ENCODE results near the gene ZNF226.
"Not testable (repeated sequence)": the region's sequence is repeated elsewhere in the genome, so short reads cannot be mapped to it uniquely, and the experiment has no call there.

Gene ZNF226

DNA sequence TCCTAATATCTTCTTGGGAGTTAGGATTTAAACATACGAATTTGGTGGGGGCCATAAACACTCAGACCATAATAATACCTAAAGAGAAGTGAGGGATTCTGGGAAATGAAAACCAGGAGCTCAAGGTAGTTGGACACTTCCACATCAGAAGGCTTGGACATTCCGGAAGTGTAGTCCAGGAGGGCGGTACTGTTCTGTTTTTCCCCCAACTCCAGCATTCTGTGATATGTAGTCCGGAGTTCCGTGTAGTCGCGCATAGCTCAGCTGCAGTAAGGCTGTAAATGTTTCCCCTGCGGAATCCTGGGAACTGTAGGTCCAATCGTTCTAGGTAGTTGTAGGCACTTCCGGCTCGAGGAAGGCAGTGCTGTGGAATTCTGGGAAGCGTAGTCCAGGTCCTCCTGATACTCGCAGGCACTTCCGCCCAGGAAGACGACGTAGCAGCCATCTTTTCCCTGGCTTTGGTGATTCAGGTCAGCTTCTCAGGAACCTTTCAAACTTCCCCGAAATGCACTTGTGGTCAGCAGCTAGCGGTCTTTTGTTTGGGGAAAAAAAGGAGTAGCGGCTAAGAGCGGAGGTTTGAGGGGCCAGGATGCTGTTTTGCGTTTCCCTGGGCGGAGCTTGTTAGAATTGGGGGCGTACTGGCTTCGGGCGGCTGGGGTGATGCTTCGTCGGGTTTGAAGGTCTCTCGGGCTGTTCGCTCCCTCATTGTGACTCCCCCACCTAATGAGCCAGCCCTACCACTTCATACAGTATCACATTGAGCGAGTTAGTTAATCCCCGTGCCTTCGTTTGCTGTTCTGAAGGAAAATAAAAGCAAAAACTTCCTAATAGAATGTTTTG, at the start of gene ZNF226:
Gene ZNF226, plus strand, starts transcription at position 428 of the 840 bp plus-strand sequence. CDS start 4,981 bp downstream, outside the sequence.
- in situ Hi-C loops (cut with HindIII; ENCODE audit: low sequenced_read_pairs), result no loop called here

DNA sequence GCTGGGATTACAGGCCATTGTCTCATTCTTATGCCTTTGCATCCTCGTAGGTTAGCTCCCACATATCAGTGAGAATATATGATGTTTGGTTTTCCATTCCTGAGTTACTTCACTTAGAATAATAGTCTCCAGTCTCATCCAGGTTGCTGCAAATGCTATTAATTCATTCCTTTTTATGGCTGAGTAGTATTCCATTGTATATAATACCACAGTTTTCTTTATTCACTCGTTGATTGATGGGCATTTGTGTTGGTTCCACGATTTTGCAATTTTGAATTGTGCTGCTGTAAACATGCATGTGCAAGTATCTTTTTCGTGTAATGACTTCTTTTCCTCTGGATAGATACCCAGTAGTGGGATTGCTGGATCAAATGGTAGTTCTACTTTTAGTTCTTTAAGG, 43.7 kb upstream of the ZNF226 start:
- in situ Hi-C loops (cut with HindIII; ENCODE audit: low sequenced_read_pairs), result not testable (repeated sequence)

DNA sequence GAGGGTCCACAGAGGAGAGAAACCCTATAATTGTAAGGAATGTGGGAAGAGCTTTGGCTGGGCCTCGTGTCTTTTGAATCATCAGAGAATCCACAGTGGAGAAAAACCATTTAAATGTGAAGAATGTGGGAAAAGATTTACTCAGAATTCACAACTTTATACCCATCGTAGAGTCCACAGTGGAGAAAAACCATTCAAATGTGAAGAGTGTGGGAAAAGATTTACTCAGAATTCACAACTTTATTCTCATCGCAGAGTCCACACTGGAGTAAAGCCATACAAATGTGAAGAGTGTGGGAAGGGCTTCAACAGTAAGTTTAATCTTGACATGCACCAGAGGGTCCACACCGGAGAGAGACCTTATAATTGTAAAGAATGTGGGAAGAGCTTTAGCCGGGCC, 32.9 kb upstream of the ZNF226 start:
- in situ Hi-C loops (cut with HindIII; ENCODE audit: low sequenced_read_pairs), result no loop called here

DNA sequence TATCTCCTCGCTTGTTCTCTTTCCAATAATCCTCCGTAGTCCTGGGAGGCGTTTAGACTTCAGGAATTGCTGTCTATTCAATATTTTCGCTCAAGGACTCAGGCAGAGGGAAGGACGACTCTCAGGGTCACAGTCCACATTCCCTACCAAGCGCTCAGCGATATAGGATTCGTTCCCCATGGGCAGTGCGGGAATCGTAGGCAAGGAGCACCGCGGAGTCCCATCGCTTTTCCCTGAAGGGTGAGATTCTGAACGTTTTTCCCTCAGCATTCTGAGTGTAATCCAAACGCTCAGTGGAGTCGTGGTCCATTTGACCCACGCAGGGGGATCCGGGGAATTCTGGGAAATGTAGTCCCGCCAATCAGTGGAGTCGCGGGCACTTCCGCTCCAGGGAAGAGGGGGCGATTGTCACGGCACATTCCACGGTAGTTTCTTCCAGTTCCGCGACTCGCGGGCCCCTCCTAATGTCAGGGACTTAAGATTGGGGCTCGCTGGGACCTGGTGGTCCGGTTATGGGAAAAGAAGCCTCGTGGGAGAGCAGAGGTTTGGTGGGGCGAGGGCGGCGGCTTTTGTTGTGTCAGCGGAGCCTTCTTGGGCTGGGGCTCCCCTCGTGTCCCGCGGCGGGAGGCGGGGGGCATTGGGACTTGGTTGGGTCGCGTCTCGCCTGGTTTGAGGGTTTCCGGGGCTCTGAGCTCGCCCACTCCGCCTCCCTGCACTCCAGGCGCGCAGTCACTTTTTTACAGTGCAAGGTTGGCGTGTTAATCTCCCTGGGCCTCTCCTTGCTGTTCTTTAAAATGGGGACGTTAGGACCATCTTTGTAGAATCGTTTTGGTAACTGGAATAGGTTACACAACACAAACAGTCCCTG, 23.5 kb upstream of the ZNF226 start, which contains the start of gene ZNF234:
Gene ZNF234, plus strand, starts transcription at position 364 of the 868 bp plus-strand sequence. CDS start 3,079 bp downstream, outside the sequence.
- in situ Hi-C loops (cut with HindIII; ENCODE audit: low sequenced_read_pairs), result no loop called here

DNA sequence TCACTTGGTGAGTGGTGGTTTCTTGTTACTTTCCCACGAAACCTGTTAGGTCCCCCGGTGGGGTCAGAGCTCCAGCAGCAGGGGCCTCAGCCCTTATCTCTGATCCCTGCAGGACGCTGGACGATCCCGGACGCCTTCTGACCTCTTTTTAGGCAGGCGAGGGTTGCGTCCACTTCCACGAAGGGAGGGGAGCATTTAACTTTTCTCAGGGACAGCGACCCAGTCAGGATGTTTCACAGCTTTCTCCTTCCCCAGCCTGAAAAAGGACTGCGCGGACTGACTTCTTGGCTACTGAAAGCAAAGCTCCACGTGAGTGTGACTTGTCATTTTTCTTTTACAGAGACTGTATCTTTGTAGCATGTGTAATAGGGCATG, 22.9 kb upstream of the ZNF226 start:
- in situ Hi-C loops (cut with HindIII; ENCODE audit: low sequenced_read_pairs), result no loop called here

DNA sequence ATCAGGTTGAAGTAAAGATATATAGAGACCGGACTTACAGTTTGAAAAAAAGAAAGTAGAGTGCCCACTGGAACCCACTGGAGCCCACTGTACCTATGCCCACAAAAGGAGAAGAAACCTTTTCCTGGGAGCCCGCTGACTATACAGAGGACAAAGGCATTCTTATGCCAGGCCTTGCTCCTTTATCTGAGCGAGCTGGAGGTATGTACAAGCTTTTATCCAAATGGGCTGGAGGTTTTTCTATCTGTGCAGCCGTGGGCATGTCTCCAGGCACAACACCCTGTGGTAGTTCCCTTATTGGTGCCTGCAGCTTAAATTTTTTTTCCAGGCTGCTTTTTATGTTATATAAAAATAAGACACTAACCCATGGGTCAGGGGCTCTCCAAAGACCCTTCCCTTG, 15.1 kb upstream of the ZNF226 start:
- in situ Hi-C loops (cut with HindIII; ENCODE audit: low sequenced_read_pairs), result no loop called here

DNA sequence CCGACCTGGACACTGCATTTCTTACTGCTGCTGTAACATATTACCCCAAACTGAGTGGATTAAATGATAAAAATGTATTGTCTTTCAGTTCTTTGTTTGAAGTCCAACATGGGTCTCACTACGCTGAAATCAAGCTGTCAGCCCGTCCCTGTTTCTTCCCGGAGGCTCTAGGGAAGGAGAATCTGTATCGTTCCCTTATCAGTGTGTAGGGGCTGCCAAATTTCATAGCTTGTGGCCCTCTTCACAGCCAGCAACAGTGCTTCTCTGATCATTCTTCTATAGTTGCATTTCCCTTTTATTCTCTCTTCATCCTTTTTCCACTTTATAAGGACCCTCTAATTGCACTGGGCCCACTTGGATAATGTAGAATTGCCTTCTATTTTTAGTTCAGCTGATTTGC, 13.4 kb upstream of the ZNF226 start:
- in situ Hi-C loops (cut with HindIII; ENCODE audit: low sequenced_read_pairs), result no loop called here

DNA sequence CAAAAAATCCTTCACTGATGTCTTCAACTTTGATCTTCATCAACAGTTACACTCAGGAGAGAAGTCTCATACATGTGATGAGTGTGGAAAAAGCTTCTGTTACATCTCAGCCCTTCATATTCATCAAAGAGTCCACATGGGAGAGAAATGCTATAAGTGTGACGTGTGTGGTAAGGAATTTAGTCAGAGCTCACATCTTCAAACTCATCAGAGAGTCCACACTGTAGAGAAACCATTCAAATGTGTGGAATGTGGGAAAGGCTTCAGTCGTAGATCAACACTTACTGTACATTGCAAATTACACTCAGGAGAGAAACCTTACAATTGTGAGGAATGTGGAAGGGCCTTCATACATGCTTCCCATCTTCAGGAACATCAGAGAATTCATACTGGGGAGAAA, 8.4 kb upstream of the ZNF226 start:
- in situ Hi-C loops (cut with HindIII; ENCODE audit: low sequenced_read_pairs), result no loop called here

DNA sequence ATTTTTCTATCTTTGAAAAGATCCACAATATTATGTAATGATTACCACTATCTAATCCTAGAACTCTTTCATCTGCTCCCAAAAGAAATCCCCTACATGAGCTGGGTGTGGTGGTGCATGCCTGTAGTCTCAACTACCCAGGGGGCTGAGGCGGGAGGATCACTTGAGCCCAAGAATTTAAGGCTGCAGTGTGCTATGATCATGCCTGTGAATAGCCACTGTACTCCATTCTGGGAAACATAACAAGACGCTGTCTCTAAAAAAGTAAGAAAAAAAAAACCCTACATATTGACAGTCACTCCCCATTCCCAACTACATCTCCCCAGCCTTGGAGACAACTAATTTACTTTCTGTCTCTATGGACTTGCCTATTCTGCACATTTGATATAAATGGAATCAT, 1.1 kb upstream of the ZNF226 start:
- in situ Hi-C loops (cut with HindIII; ENCODE audit: low sequenced_read_pairs), result no loop called here

DNA sequence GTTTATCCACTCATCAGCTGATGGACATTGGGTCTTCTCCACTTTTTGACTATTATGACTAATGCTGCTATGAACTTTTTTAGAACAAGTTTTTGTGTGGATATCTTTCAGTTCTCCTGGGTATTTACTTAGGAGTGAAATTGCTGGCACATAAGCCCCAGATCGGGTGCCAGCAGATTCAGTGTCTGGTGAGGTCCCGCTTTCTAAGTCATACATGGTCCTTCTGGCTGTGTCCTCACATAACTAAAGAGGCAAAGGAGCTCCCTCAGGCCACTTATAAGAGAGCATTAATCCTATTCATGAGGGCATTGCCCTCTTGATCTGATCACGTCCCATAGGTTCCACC, 600 bp upstream of the ZNF226 start:
- in situ Hi-C loops (cut with HindIII; ENCODE audit: low sequenced_read_pairs), result no loop called here

DNA sequence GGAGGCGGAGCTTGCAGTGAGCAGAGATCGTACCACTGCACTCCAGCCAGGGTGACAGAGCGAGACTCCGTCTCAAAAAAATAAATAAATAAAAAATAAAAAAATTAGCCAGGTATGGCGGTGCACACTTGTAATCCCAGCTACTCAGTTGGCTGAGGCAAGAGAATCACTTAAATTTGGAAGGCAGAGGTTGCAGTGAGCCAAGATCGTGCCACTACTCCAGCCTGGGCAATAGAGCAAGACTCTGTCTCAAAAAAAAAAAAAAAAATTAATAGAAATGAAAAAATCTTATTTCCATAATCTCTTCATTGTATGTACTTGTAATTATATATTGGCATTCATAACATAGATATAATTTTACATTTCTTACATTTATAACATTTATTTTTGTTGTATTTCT, 5.8 kb downstream of the ZNF226 start:
- in situ Hi-C loops (cut with HindIII; ENCODE audit: low sequenced_read_pairs), result not testable (repeated sequence)

DNA sequence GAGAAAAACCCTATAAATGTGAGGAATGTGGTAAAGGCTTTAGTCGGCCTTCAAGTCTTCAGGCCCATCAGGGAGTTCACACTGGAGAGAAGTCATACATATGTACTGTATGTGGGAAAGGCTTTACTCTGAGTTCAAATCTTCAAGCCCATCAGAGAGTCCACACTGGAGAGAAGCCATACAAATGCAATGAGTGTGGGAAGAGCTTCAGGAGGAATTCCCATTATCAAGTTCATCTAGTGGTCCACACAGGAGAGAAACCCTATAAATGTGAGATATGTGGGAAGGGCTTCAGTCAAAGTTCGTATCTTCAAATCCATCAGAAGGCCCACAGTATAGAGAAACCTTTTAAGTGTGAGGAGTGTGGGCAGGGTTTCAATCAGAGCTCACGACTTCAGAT, 11.7 kb downstream of the ZNF226 start:
- in situ Hi-C loops (cut with HindIII; ENCODE audit: low sequenced_read_pairs), result no loop called here

DNA sequence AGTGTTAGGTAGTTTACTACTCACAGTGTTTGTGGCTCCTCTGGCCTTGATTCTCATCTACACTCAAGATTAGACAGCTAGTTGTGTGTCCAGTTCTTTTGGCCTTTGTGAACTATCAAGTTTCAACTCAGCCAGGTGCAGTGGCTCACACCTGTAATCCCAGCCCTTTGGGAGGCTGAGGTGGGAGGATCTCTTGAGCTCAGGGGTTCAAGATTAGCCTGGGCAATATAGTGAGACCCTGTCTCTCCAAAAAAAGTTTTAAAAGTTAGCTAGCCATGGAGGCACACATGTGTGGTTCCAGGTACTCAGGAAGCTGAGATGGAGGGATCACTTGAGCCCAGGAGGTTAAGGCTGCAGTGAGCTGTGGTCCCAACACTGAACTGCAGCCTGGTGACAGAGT, 16.1 kb downstream of the ZNF226 start:
- in situ Hi-C loops (cut with HindIII; ENCODE audit: low sequenced_read_pairs), result no loop called here

DNA sequence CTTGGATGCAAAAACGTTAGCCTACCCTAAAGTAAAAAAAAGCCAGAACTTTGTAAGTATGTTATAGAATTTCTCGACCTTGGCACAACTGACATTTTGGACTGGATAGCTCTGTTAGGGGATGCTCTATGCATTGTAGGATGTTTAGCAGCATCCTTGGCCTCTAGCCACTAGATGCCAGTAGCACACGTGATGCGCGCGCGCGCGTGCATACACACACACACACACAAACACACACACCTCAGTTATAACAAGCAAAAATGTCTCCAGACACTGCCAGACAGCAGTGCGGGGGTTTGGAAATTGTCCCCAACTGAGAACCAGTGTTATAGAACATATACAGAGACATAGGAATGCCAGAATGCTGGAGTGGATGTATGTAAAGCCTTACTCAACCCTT, 17.2 kb downstream of the ZNF226 start:
- in situ Hi-C loops (cut with HindIII; ENCODE audit: low sequenced_read_pairs), result no loop called here

DNA sequence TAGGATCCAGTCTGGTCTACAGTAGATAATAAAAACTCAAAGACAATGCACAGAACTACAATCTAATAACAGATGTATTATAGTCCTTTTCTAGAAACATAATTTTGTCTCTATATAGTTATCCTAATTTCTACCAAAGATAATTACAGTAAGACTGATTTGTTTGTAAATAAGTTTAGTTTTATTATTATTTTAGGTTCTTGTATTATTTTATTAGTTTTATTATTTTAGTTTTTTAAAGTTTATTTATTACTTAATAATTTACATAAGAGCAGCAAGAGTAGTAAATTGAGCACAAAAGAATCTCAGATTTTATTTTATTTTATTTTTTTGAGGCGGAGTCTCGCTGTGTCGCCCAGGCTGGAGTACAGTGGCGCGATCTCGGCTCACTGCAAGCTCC, 25.1 kb downstream of the ZNF226 start:
- in situ Hi-C loops (cut with HindIII; ENCODE audit: low sequenced_read_pairs), result no loop called here

DNA sequence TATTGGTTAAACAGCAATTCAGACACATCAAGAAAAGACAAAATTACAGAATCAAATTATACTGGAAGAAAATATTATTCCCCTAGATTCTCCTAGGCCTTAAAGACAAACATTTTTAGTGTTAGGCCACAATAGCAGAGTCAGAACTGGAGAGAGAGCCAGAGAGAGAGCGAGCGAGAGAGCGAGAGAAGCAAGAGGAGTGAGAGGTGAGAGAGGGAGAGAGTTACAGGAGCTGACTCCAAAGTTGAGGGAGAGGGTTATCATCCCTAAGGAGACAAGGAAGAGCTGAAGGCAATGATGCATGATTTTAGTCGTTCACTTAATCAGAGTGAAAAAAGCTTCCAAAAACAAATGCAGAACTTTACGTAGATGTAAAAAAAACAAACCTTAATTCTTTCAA, 27.2 kb downstream of the ZNF226 start:
- in situ Hi-C loops (cut with HindIII; ENCODE audit: low sequenced_read_pairs), result no loop called here

DNA sequence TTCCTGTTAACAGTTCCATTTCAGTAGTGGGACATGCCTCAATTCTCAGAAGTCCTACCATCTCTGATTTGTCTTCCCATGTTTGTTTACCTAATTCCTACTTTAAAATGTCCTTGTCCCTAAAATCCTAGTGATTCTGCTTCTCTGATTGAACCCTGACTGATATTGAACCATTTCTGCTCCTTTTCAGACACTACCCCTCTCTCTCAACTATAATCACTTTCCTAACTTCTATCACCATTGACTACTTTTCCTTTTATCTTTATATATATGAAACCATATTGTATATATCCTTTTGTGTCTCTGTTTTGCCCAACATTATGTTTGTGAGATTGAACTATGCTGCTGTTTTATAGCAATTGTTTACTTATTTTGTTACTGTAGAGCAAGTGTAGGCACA, 31.9 kb downstream of the ZNF226 start:
- in situ Hi-C loops (cut with HindIII; ENCODE audit: low sequenced_read_pairs), result no loop called here

DNA sequence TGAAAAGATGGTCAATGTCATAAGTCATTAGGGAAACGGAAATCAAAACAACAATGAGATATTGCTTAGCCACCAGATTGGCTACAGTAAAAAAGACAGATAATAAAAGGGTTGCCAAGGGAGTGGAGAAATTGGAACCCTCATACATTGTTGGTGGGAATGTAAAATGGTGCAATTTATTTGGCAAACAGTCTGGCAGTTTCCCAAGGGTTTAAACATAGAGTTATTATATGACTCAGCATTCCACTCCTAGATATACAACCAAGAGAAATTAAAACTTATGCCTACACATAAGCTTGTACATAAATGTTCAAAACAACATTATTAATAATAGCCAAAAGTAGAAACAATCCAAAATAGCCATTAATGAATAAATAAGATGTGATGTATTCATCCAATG, 37.6 kb downstream of the ZNF226 start:
- in situ Hi-C loops (cut with HindIII; ENCODE audit: low sequenced_read_pairs), result no loop called here

DNA sequence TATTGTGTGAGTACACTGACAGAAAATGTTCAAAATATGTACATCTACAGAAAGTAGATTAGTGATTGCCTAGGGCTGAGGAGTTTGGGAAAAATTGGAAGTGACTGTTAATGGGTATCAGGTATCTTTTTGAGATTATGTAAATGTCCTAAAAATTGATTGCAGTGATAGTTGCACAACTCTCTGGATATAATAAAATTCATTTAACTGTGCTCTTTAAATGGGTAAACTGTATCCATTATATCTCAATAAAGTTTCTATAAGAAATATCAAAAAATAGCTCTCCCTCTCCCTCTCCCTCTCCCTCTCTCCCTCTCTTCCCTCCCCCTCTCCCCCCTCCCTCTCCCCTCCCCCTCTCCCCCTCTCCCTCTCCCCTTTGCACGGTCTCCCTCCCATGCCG, 38.1 kb downstream of the ZNF226 start:
- in situ Hi-C loops (cut with HindIII; ENCODE audit: low sequenced_read_pairs), result no loop called here

DNA sequence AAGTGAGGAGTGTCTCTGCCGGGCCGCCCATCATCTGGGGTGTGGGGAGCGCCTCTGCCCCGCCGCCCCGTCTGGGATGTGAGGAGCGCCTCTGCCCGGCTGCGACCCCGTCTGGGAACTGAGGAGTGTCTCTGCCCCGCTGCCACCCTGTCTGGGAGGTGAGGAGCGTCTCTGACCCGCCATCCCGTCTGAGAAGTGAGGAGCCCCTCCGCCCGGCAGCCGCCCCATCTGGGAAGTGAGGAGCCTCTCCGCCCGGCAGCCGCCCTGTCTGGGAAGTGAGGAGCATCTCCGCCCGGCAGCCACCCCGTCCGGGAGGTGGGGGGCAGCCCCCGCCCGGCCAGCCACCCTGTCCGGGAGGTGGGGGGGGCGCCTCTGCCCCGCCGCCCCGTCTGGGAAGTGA, 39.0 kb downstream of the ZNF226 start:
- in situ Hi-C loops (cut with HindIII; ENCODE audit: low sequenced_read_pairs), result not testable (repeated sequence)

DNA sequence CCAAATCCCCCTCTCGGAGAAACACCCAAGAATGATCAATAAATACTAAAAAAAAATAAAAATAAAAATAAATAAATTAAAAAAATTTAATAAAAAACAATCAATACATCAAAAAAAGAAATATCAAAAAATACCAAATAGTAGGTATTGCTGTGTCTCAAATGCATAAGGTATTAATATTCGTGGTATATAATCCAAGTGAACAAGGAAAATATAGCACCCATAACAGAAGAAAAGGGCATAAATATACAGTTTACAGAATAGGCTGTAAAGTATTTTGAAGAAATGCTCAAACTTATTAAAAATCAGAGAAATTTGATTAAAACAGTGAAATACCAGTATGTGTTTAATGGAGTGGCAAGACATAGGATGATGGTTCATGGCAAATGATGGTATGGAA, 39.9 kb downstream of the ZNF226 start:
- in situ Hi-C loops (cut with HindIII; ENCODE audit: low sequenced_read_pairs), result no loop called here
